ENCODE results near the gene FRY. TPM values are rescaled to one million over a fixed set of nuclear protein-coding genes. Genes with fewer than 3 reads are reported as not detected.

FRY gene
- total RNA-seq, 5 donors from 2014 or later (not counting 1 experiment from before 2014, with no cell fraction given): 11.5 to 35.3 (median 15.2) TPM

GRCh38 chr13:32150239-32150638, 118.7 kb downstream of the FRY start:
- Histone ChIP-seq H3K4me3 (ENCODE audit: control insufficient read depth in 1 of 2, extremely low read depth in 1 of 2, low read length in 1 of 2) (no peak overlapping the region), H3K9me3 (no peaks in the 10 kb centered on the region), H3K27me3 (replicated peaks in 1 of 2; ENCODE audit: control insufficient read depth in 2 of 2, extremely low read depth in 1 of 2, insufficient read depth in 2 of 2, low read length in 1 of 2) (no peaks in the 10 kb centered on the region), H3K36me3 (ENCODE audit: control insufficient read depth in 2 of 2, extremely low read depth in 1 of 2, insufficient read depth in 1 of 2, low read length in 1 of 2) (no peaks in the 10 kb centered on the region), H3K4me1 (ENCODE audit: control insufficient read depth in 1 of 2, extremely low read depth in 1 of 2, insufficient read depth in 2 of 2, low read length in 2 of 2) (no peaks in the 10 kb centered on the region), H3K27ac (ENCODE audit: low read length) (no peak overlapping the region)
- ChIA-PET CTCF (no interaction called here), POLR2A (no interaction called here)
- no peaks in the 10 kb centered on the region for H3K27me3 Mint-ChIP-seq
- peaks cover 11% of the 10 kb centered on the region for H3K36me3 Mint-ChIP-seq
- H3K4me3 Mint-ChIP-seq: no peak overlapping the region
- no CpG with 5 or more reads among the region's 1 CpG for WGBS (ENCODE audit: insufficient coverage)
- H3K27ac Mint-ChIP-seq: no peak overlapping the region
- H3K4me1 Mint-ChIP-seq: no peaks in the 10 kb centered on the region
- no peaks in the 10 kb centered on the region for H3K9me3 Mint-ChIP-seq
- DNase-seq (no peak), ATAC-seq (replicated peaks in 1 of 4) (no peak)

GRCh38 chr13:32150794-32151193, 119.2 kb downstream of the FRY start:
- Mint-ChIP-seq H3K27me3 (no peaks in the 10 kb centered on the region), H3K4me1 (no peaks in the 10 kb centered on the region), H3K4me3 (no peak overlapping the region), H3K36me3 (peaks cover 12% of the 10 kb centered on the region), H3K27ac (no peak overlapping the region), H3K9me3 (no peaks in the 10 kb centered on the region)
- Histone ChIP-seq H3K27me3 (replicated peaks in 1 of 2; ENCODE audit: control insufficient read depth in 2 of 2, extremely low read depth in 1 of 2, insufficient read depth in 2 of 2, low read length in 1 of 2) (no peaks in the 10 kb centered on the region), H3K4me3 (ENCODE audit: control insufficient read depth in 1 of 2, extremely low read depth in 1 of 2, low read length in 1 of 2) (no peak overlapping the region), H3K4me1 (ENCODE audit: control insufficient read depth in 1 of 2, extremely low read depth in 1 of 2, insufficient read depth in 2 of 2, low read length in 2 of 2) (no peaks in the 10 kb centered on the region), H3K9me3 (no peaks in the 10 kb centered on the region), H3K36me3 (ENCODE audit: control insufficient read depth in 2 of 2, extremely low read depth in 1 of 2, insufficient read depth in 1 of 2, low read length in 1 of 2) (no peaks in the 10 kb centered on the region), H3K27ac (ENCODE audit: low read length) (no peak overlapping the region)
- POLR2A ChIA-PET: no interaction called here
- no peak for DNase-seq
- CTCF ChIA-PET: interaction anchor here in 1 of 2 donors (0.6 kb wide), 1 partner anchor 71 kb away, joined by 3 read pairs; no protein-coding TSS in a partner anchor
- 0% methylated on average over 1 of the region's 1 CpG for WGBS (ENCODE audit: insufficient coverage)
- no peak for ATAC-seq (replicated peaks in 1 of 4)

DNA sequence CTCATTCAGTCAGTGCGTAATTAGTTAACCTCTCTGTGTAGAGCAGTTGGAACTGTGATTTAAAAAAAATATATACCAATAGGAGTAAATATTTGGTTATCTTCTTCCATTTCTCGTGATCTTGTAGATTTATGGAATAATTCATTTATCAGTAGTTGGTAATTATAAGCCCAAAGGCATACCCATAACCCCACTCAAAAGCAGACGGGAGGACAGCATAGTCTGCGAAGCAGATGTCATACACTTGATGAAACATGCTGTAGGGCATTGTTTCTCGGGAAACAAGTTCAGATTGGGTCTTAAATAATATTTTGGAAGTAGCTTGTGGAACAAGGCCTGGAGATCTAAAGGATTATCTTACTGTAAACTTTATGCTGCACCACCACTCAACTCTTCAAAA, 119.7 kb downstream of the FRY start:
- no peak overlapping the region for H3K4me3 Mint-ChIP-seq
- H3K9me3 Mint-ChIP-seq: no peaks in the 10 kb centered on the region
- no peak for ATAC-seq (replicated peaks in 1 of 4)
- H3K4me1 Mint-ChIP-seq: no peaks in the 10 kb centered on the region
- no peak overlapping the region for H3K27ac ChIP-seq (ENCODE audit: low read length)
- no peaks in the 10 kb centered on the region for H3K36me3 ChIP-seq (ENCODE audit: control insufficient read depth in 2 of 2, extremely low read depth in 1 of 2, insufficient read depth in 1 of 2, low read length in 1 of 2)
- H3K9me3 ChIP-seq: no peaks in the 10 kb centered on the region
- no peak for DNase-seq
- no peaks in the 10 kb centered on the region for H3K27me3 Mint-ChIP-seq
- no CpG with 5 or more reads among the region's 5 CpGs for WGBS (ENCODE audit: insufficient coverage)
- no peaks in the 10 kb centered on the region for H3K27me3 ChIP-seq (replicated peaks in 1 of 2; ENCODE audit: control insufficient read depth in 2 of 2, extremely low read depth in 1 of 2, insufficient read depth in 2 of 2, low read length in 1 of 2)
- ChIA-PET POLR2A (no interaction called here), CTCF (interaction anchor here in 1 of 2 donors (0.6 kb wide), 1 partner anchor 70 kb away, joined by 3 read pairs; no protein-coding TSS in a partner anchor)
- H3K27ac Mint-ChIP-seq: no peak overlapping the region
- peaks cover 12% of the 10 kb centered on the region for H3K36me3 Mint-ChIP-seq
- no peak overlapping the region for H3K4me3 ChIP-seq (ENCODE audit: control insufficient read depth in 1 of 2, extremely low read depth in 1 of 2, low read length in 1 of 2)
- H3K4me1 ChIP-seq (ENCODE audit: control insufficient read depth in 1 of 2, extremely low read depth in 1 of 2, insufficient read depth in 2 of 2, low read length in 2 of 2): no peaks in the 10 kb centered on the region

DNA sequence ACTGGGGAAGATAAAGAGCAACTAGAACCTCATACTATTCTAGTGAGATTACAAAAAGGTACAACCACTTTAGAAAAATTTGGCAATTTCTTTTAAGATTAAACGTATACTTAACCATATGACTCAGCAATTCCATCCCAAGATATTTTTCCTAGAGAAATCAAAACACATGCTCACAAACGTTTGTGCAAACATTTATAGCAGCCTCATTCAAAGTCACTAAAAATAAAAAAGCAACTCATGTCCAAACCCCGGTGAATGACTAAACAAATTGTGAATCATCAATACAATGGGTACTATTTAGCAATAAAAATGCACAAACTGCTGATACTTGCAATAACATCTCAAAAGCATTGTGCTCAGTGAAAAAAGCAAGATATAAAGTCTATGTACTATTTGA, 121.5 kb downstream of the FRY start:
- ATAC-seq (replicated peaks in 1 of 4) (no peak), DNase-seq (no peak)
- Mint-ChIP-seq H3K4me1 (no peaks in the 10 kb centered on the region), H3K36me3 (peaks cover 5% of the 10 kb centered on the region), H3K27me3 (no peaks in the 10 kb centered on the region), H3K9me3 (no peaks in the 10 kb centered on the region), H3K4me3 (no peak overlapping the region), H3K27ac (no peak overlapping the region)
- Histone ChIP-seq H3K4me3 (ENCODE audit: control insufficient read depth in 1 of 2, extremely low read depth in 1 of 2, low read length in 1 of 2) (no peak overlapping the region), H3K36me3 (ENCODE audit: control insufficient read depth in 2 of 2, extremely low read depth in 1 of 2, insufficient read depth in 1 of 2, low read length in 1 of 2) (no peaks in the 10 kb centered on the region), H3K27ac (ENCODE audit: low read length) (no peak overlapping the region), H3K9me3 (no peaks in the 10 kb centered on the region), H3K27me3 (replicated peaks in 1 of 2; ENCODE audit: control insufficient read depth in 2 of 2, extremely low read depth in 1 of 2, insufficient read depth in 2 of 2, low read length in 1 of 2) (no peaks in the 10 kb centered on the region), H3K4me1 (ENCODE audit: control insufficient read depth in 1 of 2, extremely low read depth in 1 of 2, insufficient read depth in 2 of 2, low read length in 2 of 2) (no peaks in the 10 kb centered on the region)
- ChIA-PET POLR2A (no interaction called here), CTCF (no interaction called here)
- 66% methylated on average over 3 of the region's 3 CpGs for WGBS (ENCODE audit: insufficient coverage)

DNA sequence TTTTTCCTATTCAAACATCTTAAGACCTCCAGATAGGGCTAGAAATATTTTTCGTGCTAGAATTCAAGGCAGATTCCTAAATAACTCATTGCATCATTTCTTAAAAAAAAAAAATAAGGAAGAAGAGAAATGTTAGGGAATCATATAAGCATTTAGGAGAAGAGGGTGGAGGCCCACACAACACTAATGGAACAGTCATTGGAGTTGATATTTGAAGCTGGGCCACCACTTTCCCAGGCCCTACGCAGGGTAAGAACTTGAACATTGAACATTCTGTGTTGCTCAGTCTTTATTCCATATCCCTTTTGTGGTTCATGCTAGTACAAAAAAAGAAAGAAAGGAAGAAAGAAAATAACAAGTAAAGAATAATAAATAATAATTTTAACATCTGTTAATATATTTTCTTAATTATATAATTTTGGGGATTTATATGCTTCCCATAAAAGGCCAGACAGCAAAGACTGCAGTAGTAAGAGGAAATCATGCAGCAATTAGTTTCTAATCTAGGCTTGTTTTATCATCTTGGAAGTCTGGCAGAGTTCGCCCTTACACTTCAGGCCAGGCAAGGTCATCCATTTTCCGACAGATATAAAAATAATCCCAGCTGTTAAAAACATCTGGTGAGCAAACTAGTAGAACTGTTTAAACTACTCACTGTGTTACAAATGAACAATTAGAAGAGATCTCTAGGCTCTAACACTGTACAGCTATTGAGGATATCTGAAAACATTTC, 127.7 kb downstream of the FRY start:
- no CpG with 5 or more reads among the region's 4 CpGs for WGBS (ENCODE audit: insufficient coverage)
- Histone ChIP-seq H3K27ac (ENCODE audit: low read length) (no peak overlapping the region), H3K4me3 (ENCODE audit: control insufficient read depth in 1 of 2, extremely low read depth in 1 of 2, low read length in 1 of 2) (no peak overlapping the region), H3K27me3 (replicated peaks in 1 of 2; ENCODE audit: control insufficient read depth in 2 of 2, extremely low read depth in 1 of 2, insufficient read depth in 2 of 2, low read length in 1 of 2) (no peaks in the 10 kb centered on the region), H3K4me1 (ENCODE audit: control insufficient read depth in 1 of 2, extremely low read depth in 1 of 2, insufficient read depth in 2 of 2, low read length in 2 of 2) (no peaks in the 10 kb centered on the region), H3K9me3 (no peaks in the 10 kb centered on the region), H3K36me3 (ENCODE audit: control insufficient read depth in 2 of 2, extremely low read depth in 1 of 2, insufficient read depth in 1 of 2, low read length in 1 of 2) (peaks cover 0 to 6% of the 10 kb centered on the region in 2 donors)
- Mint-ChIP-seq H3K36me3 (peaks cover 17% of the 10 kb centered on the region), H3K27ac (no peak overlapping the region), H3K4me3 (no peak overlapping the region), H3K4me1 (no peaks in the 10 kb centered on the region), H3K27me3 (no peaks in the 10 kb centered on the region), H3K9me3 (no peaks in the 10 kb centered on the region)
- DNase-seq (no peak), ATAC-seq (replicated peaks in 1 of 4) (no peak)
- POLR2A ChIA-PET: interaction anchor here in 1 of 2 donors (0.5 kb wide), 1 partner anchor 16 kb away, joined by 3 read pairs; no protein-coding TSS in a partner anchor
- CTCF ChIA-PET: interaction anchor here in 1 of 2 donors (0.6 kb wide), 1 partner anchor 1374 kb away, joined by 3 read pairs; no protein-coding TSS in a partner anchor

GRCh38 chr13:32162395-32163005, 130.9 kb downstream of the FRY start:
- no peaks in the 10 kb centered on the region for H3K9me3 ChIP-seq
- ATAC-seq (replicated peaks in 1 of 4) (no peak), DNase-seq (no peak)
- 60% methylated on average over 4 of the region's 5 CpGs for WGBS (ENCODE audit: insufficient coverage)
- Mint-ChIP-seq H3K36me3 (peaks cover 12% of the 10 kb centered on the region), H3K27me3 (no peaks in the 10 kb centered on the region), H3K4me1 (peaks cover 0 to 4% (median 0%) of the 10 kb centered on the region in 3 donors), H3K27ac (no peak overlapping the region), H3K9me3 (no peaks in the 10 kb centered on the region), H3K4me3 (no peak overlapping the region)
- no peak overlapping the region for H3K4me3 ChIP-seq (ENCODE audit: control insufficient read depth in 1 of 2, extremely low read depth in 1 of 2, low read length in 1 of 2)
- no peaks in the 10 kb centered on the region for H3K27me3 ChIP-seq (replicated peaks in 1 of 2; ENCODE audit: control insufficient read depth in 2 of 2, extremely low read depth in 1 of 2, insufficient read depth in 2 of 2, low read length in 1 of 2)
- ChIA-PET POLR2A (no interaction called here), CTCF (no interaction called here)
- no peaks in the 10 kb centered on the region for H3K4me1 ChIP-seq (ENCODE audit: control insufficient read depth in 1 of 2, extremely low read depth in 1 of 2, insufficient read depth in 2 of 2, low read length in 2 of 2)
- no peak overlapping the region for H3K27ac ChIP-seq (ENCODE audit: low read length)
- peaks cover 0 to 6% of the 10 kb centered on the region in 2 donors for H3K36me3 ChIP-seq (ENCODE audit: control insufficient read depth in 2 of 2, extremely low read depth in 1 of 2, insufficient read depth in 1 of 2, low read length in 1 of 2)
